Panc1 (cell line): ENCODE data around the gene SLC17A5. TPM values are rescaled to one million over a fixed set of nuclear protein-coding genes. Genes with fewer than 3 reads are reported as not detected.
"Not testable (repeated sequence)": the region's sequence is repeated elsewhere in the genome, so short reads cannot be mapped to it uniquely, and the experiment has no call there.

Experiments used
- ATAC-seq: fragments of 200-7000 bp; cut with Tn5 transposase; 2 replicates; pipeline ENCODE4 v1.9.1; 2020; ENCODE audit warnings: mild to moderate bottlenecking, moderate library complexity
- BruUV-seq: library from RNA; stranded (reverse); fragments of 400-500 nt; replicated peaks from 2 replicates; lab custom pipeline; 2021; lab: Mats Ljungman, UMichigan
- CTCF ChIA-PET: fragments of 300-600 bp; sonication (Branson Sonifier 250); formaldehyde crosslinking; loops from one replicate; lab custom pipeline; 2022; ENCODE audit warnings: antibody characterized with exemption; lab: Charles Lee
- POLR2A ChIA-PET: fragments of 300-600 bp; sonication (Branson Sonifier 250); formaldehyde crosslinking; loops from one replicate; lab custom pipeline; 2022; ENCODE audit warnings: antibody characterized with exemption; lab: Charles Lee
- DNase-seq: peaks from one replicate; pipeline ENCODE4 v3.0.0-alpha.2; 2010; ENCODE audit warnings: low read depth, low spot score
- H3K27ac ChIP-seq: 2 replicates; pipeline ENCODE4 v1.5.1; 2011; ENCODE audit warnings: mild to moderate bottlenecking, low read length, inconsistent platforms
- H3K27me3 ChIP-seq: fragments of 200-500 bp; sonication (Bioruptor generic); 2 replicates; pipeline ENCODE4 v1.6.0; 2014; ENCODE audit warnings: low read length, inconsistent platforms; ENCODE audit not compliant: control insufficient read depth, insufficient read depth
- H3K36me3 ChIP-seq: fragments of 200-500 bp; sonication (Bioruptor generic); 2 replicates; pipeline ENCODE4 v1.5.1; 2014; ENCODE audit warnings: inconsistent platforms, mild to moderate bottlenecking, low read length, moderate library complexity; ENCODE audit not compliant: control insufficient read depth, insufficient read depth
- H3K4me1 ChIP-seq: 2 replicates; pipeline ENCODE4 v1.5.1; 2011; ENCODE audit warnings: inconsistent platforms, mild to moderate bottlenecking, low read length, moderate library complexity; ENCODE audit not compliant: control insufficient read depth, insufficient read depth
- H3K4me3 ChIP-seq, 2 experiments: 2 replicates each; pipeline ENCODE4 v1.5.1; 2011 to 2012; ENCODE audit warnings: low read depth in 2 of 2, low read length in 2 of 2, mild to moderate bottlenecking in 2 of 2, inconsistent platforms in 1 of 2, moderate library complexity in 1 of 2
- H3K9me3 ChIP-seq: fragments of 200-500 bp; sonication (Bioruptor generic); 2 replicates; pipeline ENCODE4 v1.5.1; 2014; ENCODE audit warnings: low read depth, mild to moderate bottlenecking, inconsistent platforms, low read length, moderate library complexity; ENCODE audit not compliant: control insufficient read depth, insufficient read depth
- POLR2AphosphoS5 ChIP-seq: IDR thresholded peaks from 2 replicates; pipeline ENCODE4 v1.6.1; 2012; ENCODE audit warnings: mild to moderate bottlenecking, low read depth, low read length, moderate library complexity
- SIN3A ChIP-seq: IDR thresholded peaks from 2 replicates; pipeline ENCODE4 v1.6.1; 2012; ENCODE audit warnings: low read depth, mild to moderate bottlenecking, low read length, moderate library complexity, borderline replicate concordance; ENCODE audit not compliant: insufficient read depth
- TCF7L2 ChIP-seq: IDR thresholded peaks from 2 replicates; pipeline ENCODE4 v1.6.1; 2011; ENCODE audit warnings: mild to moderate bottlenecking, low read depth, low read length, inconsistent platforms
- in situ Hi-C: cut with HindIII; loops from 2 replicates; pipeline ENCODE4 v1.10.0; 2016; ENCODE audit warnings: low sequenced_read_pairs, low pct_unique_long_range_greater_than_20kb
- intact Hi-C: fragments of 100-400 bp; cut with micrococcal nuclease; formaldehyde crosslinking; loops from one replicate; pipeline ENCODE4 v1.10.0; 2022; ENCODE audit not compliant: unreplicated experiment
- total RNA-seq: library from RNA; stranded (reverse); gene quantifications from one replicate; pipeline ENCODE4 v1.2.1, GENCODE V29; 2021; ENCODE audit not compliant: unreplicated experiment
- TF ChIP-seq, protein P1 (sequence below), 2 experiments: IDR thresholded peaks; 2 replicates each; pipeline ENCODE4 v1.6.1; 2011 to 2012; ENCODE audit warnings: low read depth in 2 of 2, control low read depth in 1 of 2, low read length in 1 of 2, mild to moderate bottlenecking in 1 of 2, moderate library complexity in 1 of 2; ENCODE audit not compliant: insufficient read depth in 1 of 2
- TF ChIP-seq, protein P2 (sequence below): fragments of 450-650 bp; IDR thresholded peaks from 2 replicates; pipeline ENCODE4 v1.5.1; 2017; ENCODE audit warnings: mild to moderate bottlenecking

SLC17A5 gene
- total RNA-seq, 1 experiment from 2014 or later = 20.6 TPM

GRCh38 chr6:73680289-73680918, 26.6 kb upstream of the SLC17A5 start:
- Histone ChIP-seq H3K4me1 (no peaks in the 10 kb centered on the region), H3K27me3 (no peaks in the 10 kb centered on the region), H3K9me3 (no peaks in the 10 kb centered on the region), H3K4me3 (no peak overlapping the region), H3K36me3 (no peaks in the 10 kb centered on the region), H3K27ac (no peak overlapping the region)
- POLR2A ChIA-PET = no interaction called here
- ATAC-seq = no peak
- intact Hi-C loops = no loop called here
- no peak for DNase-seq
- in situ Hi-C loops = no loop called here
- BruUV-seq = no TSS peak
- CTCF ChIA-PET = no interaction called here
- TF ChIP-seq, protein P1, sequence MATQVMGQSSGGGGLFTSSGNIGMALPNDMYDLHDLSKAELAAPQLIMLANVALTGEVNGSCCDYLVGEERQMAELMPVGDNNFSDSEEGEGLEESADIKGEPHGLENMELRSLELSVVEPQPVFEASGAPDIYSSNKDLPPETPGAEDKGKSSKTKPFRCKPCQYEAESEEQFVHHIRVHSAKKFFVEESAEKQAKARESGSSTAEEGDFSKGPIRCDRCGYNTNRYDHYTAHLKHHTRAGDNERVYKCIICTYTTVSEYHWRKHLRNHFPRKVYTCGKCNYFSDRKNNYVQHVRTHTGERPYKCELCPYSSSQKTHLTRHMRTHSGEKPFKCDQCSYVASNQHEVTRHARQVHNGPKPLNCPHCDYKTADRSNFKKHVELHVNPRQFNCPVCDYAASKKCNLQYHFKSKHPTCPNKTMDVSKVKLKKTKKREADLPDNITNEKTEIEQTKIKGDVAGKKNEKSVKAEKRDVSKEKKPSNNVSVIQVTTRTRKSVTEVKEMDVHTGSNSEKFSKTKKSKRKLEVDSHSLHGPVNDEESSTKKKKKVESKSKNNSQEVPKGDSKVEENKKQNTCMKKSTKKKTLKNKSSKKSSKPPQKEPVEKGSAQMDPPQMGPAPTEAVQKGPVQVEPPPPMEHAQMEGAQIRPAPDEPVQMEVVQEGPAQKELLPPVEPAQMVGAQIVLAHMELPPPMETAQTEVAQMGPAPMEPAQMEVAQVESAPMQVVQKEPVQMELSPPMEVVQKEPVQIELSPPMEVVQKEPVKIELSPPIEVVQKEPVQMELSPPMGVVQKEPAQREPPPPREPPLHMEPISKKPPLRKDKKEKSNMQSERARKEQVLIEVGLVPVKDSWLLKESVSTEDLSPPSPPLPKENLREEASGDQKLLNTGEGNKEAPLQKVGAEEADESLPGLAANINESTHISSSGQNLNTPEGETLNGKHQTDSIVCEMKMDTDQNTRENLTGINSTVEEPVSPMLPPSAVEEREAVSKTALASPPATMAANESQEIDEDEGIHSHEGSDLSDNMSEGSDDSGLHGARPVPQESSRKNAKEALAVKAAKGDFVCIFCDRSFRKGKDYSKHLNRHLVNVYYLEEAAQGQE (IDR thresholded peaks at IDR 0.05; ENCODE audit: insufficient read depth in 1 of 2, low read depth in 2 of 2, low read length in 1 of 2) = no peak
- TF ChIP-seq POLR2AphosphoS5 = no peak

DNA sequence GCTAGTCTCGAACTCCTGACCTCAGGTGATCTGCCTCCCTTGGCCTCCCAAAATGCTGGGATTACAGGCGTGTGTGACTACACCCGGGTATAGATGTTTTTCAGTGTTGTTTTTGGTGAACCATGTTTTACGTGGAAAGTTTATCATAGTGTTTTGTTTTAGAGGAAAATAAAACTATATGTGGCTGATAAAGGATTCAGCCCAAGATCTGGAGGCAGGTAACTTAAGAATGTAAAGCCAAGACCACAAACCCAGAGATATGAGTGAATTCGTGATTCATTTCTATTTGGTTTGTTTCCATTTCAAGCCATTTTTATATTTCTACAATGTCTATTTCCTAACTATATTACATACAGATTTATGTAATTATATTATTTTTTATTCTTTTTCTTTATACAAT, 26.1 kb upstream of the SLC17A5 start:
- ATAC-seq, H3K36me3 ChIP-seq, BruUV-seq, H3K4me1 ChIP-seq, H3K9me3 ChIP-seq, H3K27me3 ChIP-seq, POLR2A ChIA-PET, CTCF ChIA-PET, H3K27ac ChIP-seq, DNase-seq, H3K4me3 ChIP-seq, in situ Hi-C loops: not testable (repeated sequence)
- intact Hi-C loops = loop anchor here (10.0 kb wide), 1 partner anchor 1535 kb away; no protein-coding TSS in a partner anchor

- TF ChIP-seq SIN3A (no peak), POLR2AphosphoS5 (no peak), TCF7L2 (no peak)
- TF ChIP-seq, protein P1 (IDR thresholded peaks at IDR 0.05; ENCODE audit: insufficient read depth in 1 of 2, low read depth in 2 of 2, low read length in 1 of 2) = no peak
- TF ChIP-seq, protein P2, sequence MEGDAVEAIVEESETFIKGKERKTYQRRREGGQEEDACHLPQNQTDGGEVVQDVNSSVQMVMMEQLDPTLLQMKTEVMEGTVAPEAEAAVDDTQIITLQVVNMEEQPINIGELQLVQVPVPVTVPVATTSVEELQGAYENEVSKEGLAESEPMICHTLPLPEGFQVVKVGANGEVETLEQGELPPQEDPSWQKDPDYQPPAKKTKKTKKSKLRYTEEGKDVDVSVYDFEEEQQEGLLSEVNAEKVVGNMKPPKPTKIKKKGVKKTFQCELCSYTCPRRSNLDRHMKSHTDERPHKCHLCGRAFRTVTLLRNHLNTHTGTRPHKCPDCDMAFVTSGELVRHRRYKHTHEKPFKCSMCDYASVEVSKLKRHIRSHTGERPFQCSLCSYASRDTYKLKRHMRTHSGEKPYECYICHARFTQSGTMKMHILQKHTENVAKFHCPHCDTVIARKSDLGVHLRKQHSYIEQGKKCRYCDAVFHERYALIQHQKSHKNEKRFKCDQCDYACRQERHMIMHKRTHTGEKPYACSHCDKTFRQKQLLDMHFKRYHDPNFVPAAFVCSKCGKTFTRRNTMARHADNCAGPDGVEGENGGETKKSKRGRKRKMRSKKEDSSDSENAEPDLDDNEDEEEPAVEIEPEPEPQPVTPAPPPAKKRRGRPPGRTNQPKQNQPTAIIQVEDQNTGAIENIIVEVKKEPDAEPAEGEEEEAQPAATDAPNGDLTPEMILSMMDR = no peak
- Histone ChIP-seq H3K4me1 (no peaks in the 10 kb centered on the region), H3K36me3 (no peaks in the 10 kb centered on the region), H3K27ac (no peak overlapping the region), H3K4me3 (no peak overlapping the region), H3K9me3 (no peaks in the 10 kb centered on the region), H3K27me3 (no peaks in the 10 kb centered on the region)
- no peak for ATAC-seq
- in situ Hi-C loops = no loop called here
- ChIA-PET POLR2A (no interaction called here), CTCF (no interaction called here)
- no TSS peak for BruUV-seq
- intact Hi-C loops = loop anchor here (10.0 kb wide), 1 partner anchor 1536 kb away; no protein-coding TSS in a partner anchor
- DNase-seq = no peak
Measured at GRCh38 chr6:73679009-73679408, 25.2 kb upstream of the SLC17A5 start.
